A673 (cell line): ENCODE results near the gene PPP1R13B.

ENCODE experiments used
- EZH2 ChIP-seq: fragments of 200-600 bp; sonication (generic); IDR thresholded peaks from 2 replicates; pipeline ENCODE4 v1.6.1; 2017; ENCODE audit warnings: borderline replicate concordance, low read depth, mild to moderate bottlenecking, mixed read lengths, antibody characterized with exemption, low read length; ENCODE audit not compliant: poor library complexity, severe bottlenecking
- TF ChIP-seq, protein P1 (sequence below): fragments of 300-800, 200-600 bp; sonication (generic); conservative IDR thresholded peaks from 2 replicates; pipeline ENCODE4 v1.5.1; 2017; ENCODE audit warnings: low read depth, mild to moderate bottlenecking, antibody characterized with exemption, low read length, moderate library complexity, mixed read lengths

DNA sequence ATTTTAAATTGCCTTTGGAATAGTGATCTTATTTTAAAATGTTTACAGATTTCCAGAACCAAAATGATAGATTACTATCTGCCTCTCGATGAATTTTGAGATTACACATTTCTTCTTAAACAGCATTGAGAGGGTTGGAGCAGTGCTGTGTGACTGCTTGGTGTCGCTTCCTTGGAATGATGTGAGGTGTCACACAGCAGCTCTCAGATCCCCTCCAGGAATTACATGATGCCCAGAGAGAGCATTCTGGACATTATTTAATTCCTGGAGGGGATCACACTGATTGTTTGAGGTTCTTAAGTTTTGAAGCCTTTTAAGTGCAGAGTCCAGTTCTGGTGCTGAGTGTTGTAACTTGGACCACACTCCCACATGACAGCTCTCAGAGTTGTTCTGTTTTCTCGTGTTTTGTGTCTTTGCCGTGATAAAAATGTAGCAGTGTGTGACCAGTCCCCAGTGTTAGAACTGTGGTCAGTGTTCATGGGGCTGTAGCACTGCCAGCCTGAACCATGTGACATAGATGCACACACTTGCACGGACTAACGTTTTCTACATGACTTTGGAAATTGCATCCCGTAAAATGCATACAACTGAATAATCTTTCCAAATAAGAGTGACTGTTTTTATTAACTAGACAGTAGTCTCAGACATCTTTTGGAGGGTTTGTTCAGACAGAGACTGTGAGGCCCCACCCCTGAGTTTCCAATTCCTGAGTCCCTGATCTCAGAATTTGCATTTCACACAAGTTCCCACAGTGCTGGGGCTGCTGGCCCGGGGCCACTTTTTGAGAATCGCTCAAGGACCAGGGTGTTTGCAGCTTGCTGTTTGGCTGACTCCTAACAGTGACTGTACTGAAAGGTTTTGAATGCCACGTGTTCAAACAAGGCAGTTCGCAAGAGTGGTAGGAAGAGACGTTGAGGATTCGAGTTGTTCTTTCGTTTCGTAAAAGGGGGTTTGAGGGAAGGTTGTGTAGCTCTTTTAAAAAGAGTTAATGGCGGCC lies 158.2 kb downstream of the PPP1R13B start:
- TF ChIP-seq, protein P1, sequence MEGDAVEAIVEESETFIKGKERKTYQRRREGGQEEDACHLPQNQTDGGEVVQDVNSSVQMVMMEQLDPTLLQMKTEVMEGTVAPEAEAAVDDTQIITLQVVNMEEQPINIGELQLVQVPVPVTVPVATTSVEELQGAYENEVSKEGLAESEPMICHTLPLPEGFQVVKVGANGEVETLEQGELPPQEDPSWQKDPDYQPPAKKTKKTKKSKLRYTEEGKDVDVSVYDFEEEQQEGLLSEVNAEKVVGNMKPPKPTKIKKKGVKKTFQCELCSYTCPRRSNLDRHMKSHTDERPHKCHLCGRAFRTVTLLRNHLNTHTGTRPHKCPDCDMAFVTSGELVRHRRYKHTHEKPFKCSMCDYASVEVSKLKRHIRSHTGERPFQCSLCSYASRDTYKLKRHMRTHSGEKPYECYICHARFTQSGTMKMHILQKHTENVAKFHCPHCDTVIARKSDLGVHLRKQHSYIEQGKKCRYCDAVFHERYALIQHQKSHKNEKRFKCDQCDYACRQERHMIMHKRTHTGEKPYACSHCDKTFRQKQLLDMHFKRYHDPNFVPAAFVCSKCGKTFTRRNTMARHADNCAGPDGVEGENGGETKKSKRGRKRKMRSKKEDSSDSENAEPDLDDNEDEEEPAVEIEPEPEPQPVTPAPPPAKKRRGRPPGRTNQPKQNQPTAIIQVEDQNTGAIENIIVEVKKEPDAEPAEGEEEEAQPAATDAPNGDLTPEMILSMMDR = no peak
- no peak for TF ChIP-seq EZH2
